IMR-90 (cell line): Measurements from ENCODE around the gene DKK2. TPM values are rescaled to one million over a fixed set of nuclear protein-coding genes. Genes with fewer than 3 reads are reported as not detected.

Experiments used
- ATAC-seq: fragments of 200-7000 bp; cut with Tn5 transposase; 2 replicates; pipeline ENCODE4 v1.9.1; 2020; ENCODE audit warnings: low read depth, mild to moderate bottlenecking, moderate library complexity
- BruUV-seq: library from RNA; stranded (reverse); fragments of 400-500 nt; replicated peaks from 2 replicates; lab custom pipeline; 2021; lab: Mats Ljungman, UMichigan
- CTCF ChIA-PET: fragments of 300-600 bp; formaldehyde crosslinking; extraction: SDS; loops from one replicate; lab custom pipeline; 2021; ENCODE audit warnings: antibody characterized with exemption; lab: Yijun Ruan, JAX
- POLR2A ChIA-PET: fragments of 300-600 bp; sonication (Branson Sonifier 250); formaldehyde crosslinking; loops from one replicate; lab custom pipeline; 2022; ENCODE audit warnings: antibody characterized with exemption; ENCODE audit not compliant: unreplicated experiment; lab: Charles Lee
- DNase-seq: peaks from one replicate; pipeline ENCODE4 v3.0.0; 2013
- H2AFZ ChIP-seq: replicated peaks from 2 replicates; pipeline ENCODE3; 2013; ENCODE audit warnings: low read length, mild to moderate bottlenecking; ENCODE audit not compliant: poor library complexity
- H2AK5ac ChIP-seq: 2 replicates; pipeline ENCODE4 v1.6.1; 2013; ENCODE audit warnings: low read depth, low read length, inconsistent platforms
- H2AK9ac ChIP-seq: replicated peaks from 2 replicates; pipeline ENCODE3; 2013; ENCODE audit warnings: mild to moderate bottlenecking, low read depth, low read length, moderate library complexity; ENCODE audit not compliant: poor library complexity
- H2BK120ac ChIP-seq: 2 replicates; pipeline ENCODE4 v1.6.1; 2013; ENCODE audit warnings: low read depth, low read length, inconsistent platforms
- H2BK15ac ChIP-seq: 3 replicates; pipeline ENCODE4 v1.6.1; 2013; ENCODE audit warnings: low read depth, low read length, inconsistent platforms
- H2BK20ac ChIP-seq: 2 replicates; pipeline ENCODE4 v1.6.1; 2013; ENCODE audit warnings: low read depth, mild to moderate bottlenecking, inconsistent platforms, low read length, moderate library complexity
- H2BK5ac ChIP-seq: 2 replicates; pipeline ENCODE4 v1.6.1; 2013; ENCODE audit warnings: mild to moderate bottlenecking, low read depth, low read length, inconsistent platforms; ENCODE audit not compliant: poor library complexity, severe bottlenecking
- H3K14ac ChIP-seq: replicated peaks from 2 replicates; pipeline ENCODE4 v1.6.1; 2013; ENCODE audit warnings: low read depth, low read length, inconsistent platforms
- H3K18ac ChIP-seq: 2 replicates; pipeline ENCODE4 v1.6.1; 2013; ENCODE audit warnings: low read depth, low read length, control low read depth
- H3K23ac ChIP-seq: 2 replicates; pipeline ENCODE4 v1.6.1; 2013; ENCODE audit warnings: low read depth, low read length, inconsistent platforms
- H3K27ac ChIP-seq: 2 replicates; pipeline ENCODE4 v1.5.1; 2013; ENCODE audit warnings: mild to moderate bottlenecking, control low read depth, low read length; ENCODE audit not compliant: insufficient read depth
- H3K27me3 ChIP-seq: 2 replicates; pipeline ENCODE4 v1.6.1; 2013; ENCODE audit warnings: low read length; ENCODE audit not compliant: control insufficient read depth, insufficient read depth
- H3K36me3 ChIP-seq: 2 replicates; pipeline ENCODE4 v1.6.1; 2013; ENCODE audit warnings: low read length, mixed read lengths; ENCODE audit not compliant: control insufficient read depth, insufficient read depth
- H3K4ac ChIP-seq: 2 replicates; pipeline ENCODE4 v1.6.1; 2013; ENCODE audit warnings: low read depth, low read length, inconsistent platforms
- H3K4me1 ChIP-seq: 2 replicates; pipeline ENCODE4 v1.6.1; 2013; ENCODE audit warnings: low read length, mixed read lengths; ENCODE audit not compliant: control insufficient read depth, insufficient read depth
- H3K4me2 ChIP-seq: 2 replicates; pipeline ENCODE4 v1.6.1; 2013; ENCODE audit warnings: low read depth, mild to moderate bottlenecking, control low read depth, low read length, moderate library complexity
- H3K4me3 ChIP-seq: 2 replicates; pipeline ENCODE4 v1.5.1; 2013; ENCODE audit warnings: low read depth, mild to moderate bottlenecking, control low read depth, low read length, moderate library complexity; ENCODE audit not compliant: insufficient read depth
- H3K56ac ChIP-seq: 2 replicates; pipeline ENCODE4 v1.6.1; 2013; ENCODE audit warnings: low read length, inconsistent platforms; ENCODE audit not compliant: insufficient read depth; ENCODE audit errors: extremely low read depth
- H3K79me1 ChIP-seq, 2 experiments: 2 replicates each; pipeline ENCODE4 v1.6.1; 2013; ENCODE audit warnings: low read length in 2 of 2, inconsistent platforms in 1 of 2, low read depth in 1 of 2
- H3K9ac ChIP-seq: 2 replicates; pipeline ENCODE4 v1.6.1; 2013; ENCODE audit warnings: low read depth, low read length, control low read depth
- H3K9me1 ChIP-seq: 2 replicates; pipeline ENCODE4 v1.6.1; 2013; ENCODE audit warnings: low read length, inconsistent platforms; ENCODE audit not compliant: insufficient read depth
- H3K9me3 ChIP-seq: 2 replicates; pipeline ENCODE4 v1.6.1; 2013; ENCODE audit warnings: low read length; ENCODE audit not compliant: control insufficient read depth, insufficient read depth
- H4K20me1 ChIP-seq: 2 replicates; pipeline ENCODE4 v1.6.1; 2013; ENCODE audit warnings: low read length, inconsistent platforms; ENCODE audit not compliant: insufficient read depth
- H4K5ac ChIP-seq: 2 replicates; pipeline ENCODE4 v1.6.1; 2013; ENCODE audit warnings: mild to moderate bottlenecking, low read depth, low read length, control low read depth
- H4K8ac ChIP-seq, 2 experiments: 2 replicates each; pipeline ENCODE4 v1.6.1; 2013; ENCODE audit warnings: low read depth in 2 of 2, low read length in 2 of 2, control low read depth in 1 of 2, inconsistent platforms in 1 of 2
- H4K91ac ChIP-seq: 2 replicates; pipeline ENCODE4 v1.6.1; 2013; ENCODE audit warnings: low read depth, low read length, inconsistent platforms; ENCODE audit not compliant: insufficient read depth
- FOS ChIP-seq: fragments of 150-350 bp; IDR thresholded peaks from 2 replicates; pipeline ENCODE4 v1.6.1; 2016; ENCODE audit warnings: low read depth, low read length
- WGBS, 2 experiments: methylation state at CpG; one replicate each; pipeline versions ENCODE4 v1.1.5 to v1.1.7; 2013; ENCODE audit warnings: missing lambda C conversion rate in 2 of 2; ENCODE audit not compliant: insufficient read length in 1 of 2; ENCODE audit errors: extremely low coverage in 2 of 2; 5-methylcytosine and 5-hydroxymethylcytosine counted together
- dilution Hi-C: fragments of 300-500 bp; cut with HindIII; formaldehyde crosslinking; loops from one replicate; pipeline ENCODE4 v1.14.3; 2018; ENCODE audit warnings: low sequenced_read_pairs; ENCODE audit not compliant: unreplicated experiment
- in situ Hi-C: fragments of 300-500 bp; cut with MboI; formaldehyde crosslinking; loops from 3 replicates; pipeline ENCODE4 v1.14.3; 2019; ENCODE audit warnings: low sequenced_read_pairs, inconsistent platforms, mixed read lengths
- intact Hi-C: fragments of 100-400 bp; cut with micrococcal nuclease; formaldehyde crosslinking; loops from 2 replicates; pipeline ENCODE4 v1.10.0; 2022
- polyA plus RNA-seq, 3 experiments: library from polyadenylated mRNA; depleted of rRNA; stranded (reverse); fragments of >200 nt; gene quantifications; 2 replicates each; pipeline ENCODE4 v1.2.3, GENCODE V29; 2012; ENCODE audit warnings: low replicate concordance in 1 of 3
- total RNA-seq: library from RNA; depleted of rRNA; stranded (reverse); fragments of >200 nt; gene quantifications from 2 replicates; pipeline ENCODE4 v1.2.3, GENCODE V29; 2012

The DKK2 gene
- total and polyA plus RNA-seq, 2 of the 4 experiments (the other 2 are of a cell fraction) = 0.39 to 0.72 TPM

DNA sequence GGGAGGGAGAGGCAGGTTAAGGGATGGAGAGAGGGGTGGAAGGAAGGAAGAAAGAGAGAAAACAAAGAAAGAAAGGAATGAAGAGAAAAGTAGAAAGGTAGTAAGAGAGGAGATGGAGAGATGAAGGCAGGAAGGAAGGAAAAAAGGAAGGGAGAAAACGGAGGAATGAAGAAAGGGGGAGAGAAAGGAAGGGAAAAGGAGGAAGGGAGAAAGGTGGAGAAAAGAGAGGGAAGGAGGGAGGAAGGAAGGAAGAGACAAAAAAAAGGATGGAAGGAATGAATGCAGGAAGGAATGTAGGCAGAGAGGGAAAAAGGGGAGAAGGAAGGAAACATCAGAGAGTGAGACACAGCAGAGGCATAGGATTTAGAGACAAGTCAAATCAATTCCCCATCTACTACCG, 68.2 kb downstream of the DKK2 start:
- Histone ChIP-seq H3K4me3 (no peak overlapping the region), H3K36me3 (no peaks in the 10 kb centered on the region), H4K8ac (no peak overlapping the region), H3K27ac (no peak overlapping the region), H3K23ac (no peak overlapping the region), H3K4ac (no peak overlapping the region), H3K56ac (no peak overlapping the region), H3K4me2 (no peak overlapping the region), H3K27me3 (no peaks in the 10 kb centered on the region), H3K79me1 (no peaks in the 10 kb centered on the region), H4K5ac (no peak overlapping the region), H2BK120ac (no peak overlapping the region), H3K18ac (no peak overlapping the region), H4K91ac (no peak overlapping the region), H3K4me1 (no peaks in the 10 kb centered on the region), H2BK5ac (peak overlapping the region; percentile 45), H3K9me3 (no peaks in the 10 kb centered on the region), H2AK5ac (no peak overlapping the region), H3K9ac (no peak overlapping the region), H2BK20ac (no peak overlapping the region), H4K20me1 (no peaks in the 10 kb centered on the region), H2AK9ac (no peak overlapping the region), H2BK15ac (no peak overlapping the region), H2AFZ (no peak overlapping the region), H3K9me1 (no peaks in the 10 kb centered on the region), H3K14ac (no peak overlapping the region)
- intact Hi-C loops (no loop called here), dilution Hi-C loops (no loop called here), in situ Hi-C loops (no loop called here)
- no peak for ATAC-seq
- 20 to 100% methylated on average over 1 of the region's 2 CpGs for WGBS, 2 experiments
- CTCF ChIA-PET = no interaction called here
- TF ChIP-seq FOS = no peak
- POLR2A ChIA-PET = no interaction called here
- no TSS peak for BruUV-seq
- no peak for DNase-seq
